Testis (tissue), 3 donors: ENCODE measurements around the gene ATP2A3. TPM values are rescaled to one million over a fixed set of nuclear protein-coding genes. Genes with fewer than 3 reads are reported as not detected.

Experiments used
- DNase-seq: peaks from one replicate; pipeline ENCODE4 v3.0.0-alpha.2; 2019
- H3K27ac ChIP-seq, 2 donors: fragments of 200-600 bp; sonication (generic); one replicate each; pipeline ENCODE4 v1.5.1; 2019
- H3K27me3 ChIP-seq: fragments of 200-600 bp; sonication (generic); one replicate; pipeline ENCODE4 v1.5.1; 2019
- H3K36me3 ChIP-seq: fragments of 200-600 bp; sonication (generic); one replicate; pipeline ENCODE4 v1.5.1; 2017; ENCODE audit warnings: low read depth; ENCODE audit errors: missing control alignments
- H3K4me1 ChIP-seq: fragments of 200-600 bp; sonication (generic); one replicate; pipeline ENCODE4 v1.5.1; 2019
- H3K4me3 ChIP-seq, 2 donors: fragments of 200-600 bp; sonication (generic); one replicate each; pipeline ENCODE4 v1.5.1; 2017 to 2019
- H3K9me3 ChIP-seq: fragments of 200-600 bp; sonication (generic); one replicate; pipeline ENCODE4 v1.5.1; 2017
- POLR2A ChIP-seq: fragments of 450-650 bp; IDR thresholded peaks from one replicate; pipeline ENCODE4 v1.6.1; 2017; ENCODE audit warnings: antibody characterized with exemption, mild to moderate bottlenecking, moderate library complexity
- WGBS, 2 donors: methylation state at CpG; one replicate each; pipeline ENCODE4 v1.1.5; 2018; 5-methylcytosine and 5-hydroxymethylcytosine counted together
- intact Hi-C: fragments of 100-400 bp; cut with DNase I; formaldehyde crosslinking; loops from one replicate; pipeline ENCODE4 v1.15.1; 2023; ENCODE audit warnings: low total_unique reads
- polyA plus RNA-seq: library from polyadenylated mRNA; stranded (reverse); fragments of 350-450 nt; fragmentation: Illumina TruSeq; extraction: RNeasy Lipid Tissue Mini Kit (QIAGEN cat#74804); gene quantifications from one replicate; pipeline ENCODE4 v1.2.3, GENCODE V29; 2014; ENCODE audit warnings: low read depth, low replicate concordance; ENCODE audit not compliant: insufficient read depth
- total RNA-seq, 2 donors: library from RNA; depleted of rRNA; stranded (reverse); fragments of >200 nt; gene quantifications; one replicate each; pipeline ENCODE4 v1.2.3, GENCODE V29; 2016
- TF ChIP-seq, protein P1 (sequence below), 3 experiments: fragments of 450-650 bp in 2 of 3; fragments of 200-600 bp in 1 of 3; sonication (generic) in 1 of 3; IDR thresholded peaks; one replicate each; pipeline ENCODE4 v1.5.1; 2016 to 2019; ENCODE audit warnings: antibody characterized with exemption in 3 of 3, mild to moderate bottlenecking in 2 of 3, moderate library complexity in 1 of 3

ATP2A3 gene
- total and polyA plus RNA-seq, 3 donors from 2014 or later = 8.0 to 19.6 (median 8.2) TPM

DNA sequence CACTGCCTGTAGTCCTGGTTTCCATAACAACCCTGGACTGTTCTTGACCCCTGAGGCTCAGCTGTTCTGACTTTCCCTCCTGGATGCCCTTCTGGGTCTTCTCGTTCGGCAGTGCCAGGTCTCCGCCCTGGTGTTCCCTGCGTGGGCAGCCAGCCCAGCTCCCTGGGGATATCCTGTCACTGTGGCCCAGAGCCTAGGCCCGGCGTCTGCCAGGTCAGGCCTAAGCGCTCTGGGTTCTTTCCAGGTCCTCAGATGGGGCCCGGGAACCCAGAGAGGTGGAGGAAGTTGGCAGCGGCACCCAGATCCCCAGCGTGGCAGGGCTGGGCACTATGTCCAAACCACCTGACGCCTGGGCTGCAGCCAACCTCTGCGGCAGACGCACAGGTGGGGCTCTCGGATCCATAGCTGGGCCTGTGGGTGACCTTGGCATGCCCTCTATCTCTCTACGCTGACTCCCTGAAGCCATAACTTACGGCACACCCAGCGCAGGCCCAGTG lies 12.5 kb upstream of the ATP2A3 start:
- no peak overlapping the region for H3K4me3 ChIP-seq
- TF ChIP-seq POLR2A = no peak
- TF ChIP-seq, protein P1, sequence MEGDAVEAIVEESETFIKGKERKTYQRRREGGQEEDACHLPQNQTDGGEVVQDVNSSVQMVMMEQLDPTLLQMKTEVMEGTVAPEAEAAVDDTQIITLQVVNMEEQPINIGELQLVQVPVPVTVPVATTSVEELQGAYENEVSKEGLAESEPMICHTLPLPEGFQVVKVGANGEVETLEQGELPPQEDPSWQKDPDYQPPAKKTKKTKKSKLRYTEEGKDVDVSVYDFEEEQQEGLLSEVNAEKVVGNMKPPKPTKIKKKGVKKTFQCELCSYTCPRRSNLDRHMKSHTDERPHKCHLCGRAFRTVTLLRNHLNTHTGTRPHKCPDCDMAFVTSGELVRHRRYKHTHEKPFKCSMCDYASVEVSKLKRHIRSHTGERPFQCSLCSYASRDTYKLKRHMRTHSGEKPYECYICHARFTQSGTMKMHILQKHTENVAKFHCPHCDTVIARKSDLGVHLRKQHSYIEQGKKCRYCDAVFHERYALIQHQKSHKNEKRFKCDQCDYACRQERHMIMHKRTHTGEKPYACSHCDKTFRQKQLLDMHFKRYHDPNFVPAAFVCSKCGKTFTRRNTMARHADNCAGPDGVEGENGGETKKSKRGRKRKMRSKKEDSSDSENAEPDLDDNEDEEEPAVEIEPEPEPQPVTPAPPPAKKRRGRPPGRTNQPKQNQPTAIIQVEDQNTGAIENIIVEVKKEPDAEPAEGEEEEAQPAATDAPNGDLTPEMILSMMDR (IDR thresholded peaks at IDR 0.05) = no peak
- H3K27me3 ChIP-seq = no peaks in the 10 kb centered on the region
- peaks cover 7% of the 10 kb centered on the region for H3K4me1 ChIP-seq
- peak; percentile 39 for DNase-seq
- H3K9me3 ChIP-seq = no peaks in the 10 kb centered on the region
- intact Hi-C loops = no loop called here
- no peaks in the 10 kb centered on the region for H3K36me3 ChIP-seq
- no peak overlapping the region for H3K27ac ChIP-seq
- WGBS, 2 donors = 25 to 42% methylated on average over 3 to 13 of the region's 17 CpGs

GRCh38 chr17:3974980-3975379 lies 10.7 kb upstream of the ATP2A3 start:
- 90 to 98% methylated on average over 7 to 9 of the region's 9 CpGs for WGBS, 2 donors
- Histone ChIP-seq H3K27ac (no peak overlapping the region), H3K9me3 (no peaks in the 10 kb centered on the region), H3K36me3 (no peaks in the 10 kb centered on the region), H3K27me3 (no peaks in the 10 kb centered on the region), H3K4me1 (peaks cover 7% of the 10 kb centered on the region), H3K4me3 (no peak overlapping the region)
- intact Hi-C loops = no loop called here
- no peak for DNase-seq
- no peak for TF ChIP-seq POLR2A
- TF ChIP-seq, protein P1 (IDR thresholded peaks at IDR 0.05) = no peak

DNA sequence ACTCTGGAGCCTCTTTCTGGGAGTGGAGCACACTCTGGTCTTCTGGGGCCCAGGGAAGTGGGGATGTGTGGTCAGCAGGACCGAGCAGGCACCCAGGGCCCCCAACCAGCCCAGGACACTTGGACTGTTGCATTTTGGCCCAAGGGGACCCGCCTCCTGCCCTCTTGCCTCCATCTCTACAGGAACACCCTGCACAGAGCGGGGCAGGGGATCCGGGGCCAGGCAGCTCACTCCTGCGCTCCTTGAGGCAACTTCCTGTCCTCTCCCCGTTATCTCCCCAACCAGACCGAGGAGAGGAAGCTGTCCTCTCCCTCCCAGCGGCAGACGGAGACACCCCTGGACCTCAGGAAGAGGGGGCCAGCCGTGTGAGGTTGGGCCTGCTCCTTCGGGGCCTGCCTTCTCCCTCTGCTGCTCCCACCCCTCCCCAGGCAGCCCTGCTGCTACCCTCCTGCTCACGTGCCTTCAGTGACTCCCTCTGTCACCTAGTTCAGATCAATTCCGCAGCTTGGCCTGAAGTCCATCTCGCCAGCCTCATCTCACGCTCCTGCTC lies 10.0 kb upstream of the ATP2A3 start:
- Histone ChIP-seq H3K36me3 (no peaks in the 10 kb centered on the region), H3K4me3 (no peak overlapping the region), H3K27me3 (no peaks in the 10 kb centered on the region), H3K27ac (no peak overlapping the region), H3K9me3 (no peaks in the 10 kb centered on the region), H3K4me1 (peaks cover 7% of the 10 kb centered on the region)
- TF ChIP-seq, protein P1 (IDR thresholded peaks at IDR 0.05) = no peak
- TF ChIP-seq POLR2A = no peak
- no peak for DNase-seq
- intact Hi-C loops = no loop called here
- WGBS, 2 donors = 68 to 77% methylated on average over 15 of the region's 15 CpGs

GRCh38 chr17:3973495-3974137 lies 9.4 kb upstream of the ATP2A3 start:
- TF ChIP-seq POLR2A = no peak
- TF ChIP-seq, protein P1 (IDR thresholded peaks at IDR 0.05) = no peak
- Histone ChIP-seq H3K4me1 (peaks cover 7% of the 10 kb centered on the region), H3K27me3 (no peaks in the 10 kb centered on the region), H3K27ac (no peak overlapping the region), H3K9me3 (no peaks in the 10 kb centered on the region), H3K36me3 (no peaks in the 10 kb centered on the region), H3K4me3 (no peak overlapping the region)
- no peak for DNase-seq
- intact Hi-C loops = no loop called here
- 83 to 88% methylated on average over 8 to 10 of the region's 10 CpGs for WGBS, 2 donors

GRCh38 chr17:3972931-3973330 lies 8.7 kb upstream of the ATP2A3 start:
- H3K9me3 ChIP-seq = no peaks in the 10 kb centered on the region
- no peak for DNase-seq
- peaks cover 7% of the 10 kb centered on the region for H3K4me1 ChIP-seq
- WGBS, 2 donors = 68 to 85% methylated on average over 5 of the region's 5 CpGs
- intact Hi-C loops = no loop called here
- no peaks in the 10 kb centered on the region for H3K36me3 ChIP-seq
- H3K27ac ChIP-seq = no peak overlapping the region
- H3K27me3 ChIP-seq = no peaks in the 10 kb centered on the region
- H3K4me3 ChIP-seq = no peak overlapping the region
- no peak for TF ChIP-seq POLR2A
- TF ChIP-seq, protein P1 (IDR thresholded peaks at IDR 0.05) = no peak
